HG03442 (cell line): Measurements from ENCODE around the gene GUCY2D.
"Not testable (repeated sequence)": the region's sequence is repeated elsewhere in the genome, so short reads cannot be mapped to it uniquely, and the experiment has no call there.

Experiments used
- ATAC-seq: cut with Tn5 transposase; IDR thresholded peaks from one replicate; pipeline ENCODE4 v1.9.1; 2021; ENCODE audit warnings: mild to moderate bottlenecking, moderate library complexity; ENCODE audit not compliant: unreplicated experiment

The GUCY2D gene

DNA sequence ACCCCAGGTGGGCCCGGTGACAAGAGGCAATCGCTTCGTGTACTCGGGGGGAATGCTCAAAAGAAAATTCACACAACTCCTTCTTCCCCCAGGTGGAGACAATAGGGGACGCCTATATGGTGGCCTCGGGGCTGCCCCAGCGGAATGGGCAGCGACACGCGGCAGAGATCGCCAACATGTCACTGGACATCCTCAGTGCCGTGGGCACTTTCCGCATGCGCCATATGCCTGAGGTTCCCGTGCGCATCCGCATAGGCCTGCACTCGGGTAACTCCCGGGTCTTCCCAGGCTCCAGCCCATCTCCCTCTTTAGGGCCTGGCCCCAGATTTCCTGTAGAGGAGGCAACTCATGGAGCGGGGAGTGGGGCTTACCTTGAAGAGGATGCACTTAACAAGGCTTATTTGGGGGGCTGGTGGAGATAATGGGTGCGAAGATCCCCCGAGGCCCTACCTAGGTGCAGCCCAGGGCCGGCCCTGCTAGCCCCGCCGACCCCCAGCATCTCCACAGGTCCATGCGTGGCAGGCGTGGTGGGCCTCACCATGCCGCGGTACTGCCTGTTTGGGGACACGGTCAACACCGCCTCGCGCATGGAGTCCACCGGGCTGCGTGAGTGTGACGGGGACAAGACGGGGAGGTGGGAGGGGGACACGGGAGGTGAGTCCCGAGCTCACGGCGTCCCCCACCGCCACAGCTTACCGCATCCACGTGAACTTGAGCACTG is 13.0 kb downstream of the GUCY2D start:
- ATAC-seq = no peak

- ATAC-seq = no peak
These were observed 13.7 kb downstream of the GUCY2D start for GRCh38 chr17:8015957-8016631.

DNA sequence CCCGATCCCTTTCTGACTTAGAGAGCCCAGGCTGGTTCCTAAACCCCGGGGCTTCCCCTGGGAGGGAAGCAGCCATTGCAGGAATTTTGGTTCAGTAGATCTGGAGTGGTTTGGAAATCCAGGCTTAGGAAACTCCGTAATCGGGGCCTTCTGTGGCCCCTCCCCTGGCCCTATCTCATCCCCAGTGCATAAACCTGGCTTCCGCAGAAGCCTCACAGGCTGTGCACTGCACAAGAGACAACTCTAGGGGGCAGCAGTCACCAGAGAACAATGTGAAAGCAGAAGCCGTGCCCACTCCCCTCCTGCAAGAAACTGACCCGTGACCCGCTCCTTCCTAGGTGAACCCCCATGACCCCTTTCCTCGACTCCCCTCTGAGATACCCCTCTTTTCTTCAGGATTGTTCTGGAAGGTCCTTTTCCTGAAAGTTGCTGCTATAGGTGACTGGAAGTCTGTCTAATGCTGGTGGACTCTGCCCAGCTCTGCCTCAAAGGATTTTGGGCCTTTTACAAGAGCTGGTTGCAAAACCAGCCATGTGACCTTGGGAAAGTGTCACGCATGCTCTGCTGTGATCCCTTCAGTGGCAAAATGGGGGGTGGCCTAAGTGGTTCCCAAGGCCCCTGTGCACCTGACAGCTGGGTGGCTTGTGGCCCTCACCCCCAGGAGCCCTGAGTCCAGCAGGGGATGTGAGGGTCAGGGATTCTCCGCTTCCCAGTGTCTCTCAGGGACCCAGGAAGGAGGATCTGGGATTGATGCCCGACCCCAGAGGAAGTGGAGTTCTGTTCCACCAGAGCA is 14.4 kb downstream of the GUCY2D start:
- ATAC-seq = no peak

DNA sequence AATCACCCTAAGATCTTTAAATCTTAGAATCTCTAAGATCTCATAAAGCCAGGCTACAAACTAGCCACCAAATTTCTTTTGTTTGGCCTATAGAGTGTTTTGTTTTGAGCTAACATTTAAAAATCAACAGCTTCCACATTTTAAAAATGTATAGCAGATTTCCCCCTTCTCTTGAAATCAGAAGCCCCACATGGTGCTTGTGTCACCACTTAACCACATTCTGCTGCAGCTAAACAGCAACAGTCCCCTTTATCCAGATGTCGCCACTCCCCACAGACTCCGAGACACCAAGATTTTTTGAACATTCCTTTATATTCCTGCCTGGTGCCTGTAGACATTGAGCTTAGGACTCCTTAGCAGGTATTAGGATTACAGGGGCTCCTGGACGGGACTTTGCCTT is 16.0 kb downstream of the GUCY2D start:
- no peak for ATAC-seq

- ATAC-seq = no peak
These were observed 16.8 kb downstream of the GUCY2D start for GRCh38 chr17:8019166-8019565.

GRCh38 chr17:8019665-8020650 is 17.5 kb downstream of the GUCY2D start:
- ATAC-seq = no peak

DNA sequence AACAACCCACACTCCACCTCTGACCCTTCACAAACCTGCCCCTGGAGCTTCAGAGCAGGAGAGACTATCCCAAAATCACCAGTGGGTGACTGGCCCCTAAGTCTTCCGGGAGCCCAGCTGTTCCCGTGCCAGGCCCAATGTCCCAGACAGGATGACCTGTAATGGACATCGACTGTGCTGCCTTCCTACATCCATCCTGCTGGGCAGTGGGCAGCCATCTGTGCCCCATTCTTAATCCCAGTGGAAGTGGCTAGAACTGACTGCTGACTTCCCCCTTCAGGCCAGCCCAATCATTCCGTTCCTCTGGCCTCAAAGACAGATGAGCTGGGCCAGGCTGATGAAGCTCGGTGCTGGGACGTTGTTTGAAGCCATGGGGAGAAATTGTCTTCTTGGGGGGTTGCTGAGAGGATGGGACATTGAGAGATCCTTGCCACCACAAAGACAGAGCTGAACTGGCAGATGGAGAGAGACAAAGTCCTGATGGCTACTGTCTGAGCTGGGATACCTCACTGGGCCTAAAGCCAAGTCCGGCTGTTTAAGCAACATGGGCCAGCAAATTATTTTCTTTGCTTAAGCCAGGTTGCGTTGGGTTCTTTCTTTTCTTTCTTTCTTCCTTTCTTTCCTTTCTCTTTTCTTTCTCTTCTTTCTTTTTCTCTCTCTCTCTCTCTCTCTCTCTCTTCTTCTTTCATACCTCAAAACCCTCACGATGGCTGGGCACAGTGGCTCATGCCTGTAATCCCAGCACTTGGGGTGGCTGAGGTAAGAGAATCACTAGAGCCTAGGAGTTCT is 18.6 kb downstream of the GUCY2D start:
- ATAC-seq = no peak

DNA sequence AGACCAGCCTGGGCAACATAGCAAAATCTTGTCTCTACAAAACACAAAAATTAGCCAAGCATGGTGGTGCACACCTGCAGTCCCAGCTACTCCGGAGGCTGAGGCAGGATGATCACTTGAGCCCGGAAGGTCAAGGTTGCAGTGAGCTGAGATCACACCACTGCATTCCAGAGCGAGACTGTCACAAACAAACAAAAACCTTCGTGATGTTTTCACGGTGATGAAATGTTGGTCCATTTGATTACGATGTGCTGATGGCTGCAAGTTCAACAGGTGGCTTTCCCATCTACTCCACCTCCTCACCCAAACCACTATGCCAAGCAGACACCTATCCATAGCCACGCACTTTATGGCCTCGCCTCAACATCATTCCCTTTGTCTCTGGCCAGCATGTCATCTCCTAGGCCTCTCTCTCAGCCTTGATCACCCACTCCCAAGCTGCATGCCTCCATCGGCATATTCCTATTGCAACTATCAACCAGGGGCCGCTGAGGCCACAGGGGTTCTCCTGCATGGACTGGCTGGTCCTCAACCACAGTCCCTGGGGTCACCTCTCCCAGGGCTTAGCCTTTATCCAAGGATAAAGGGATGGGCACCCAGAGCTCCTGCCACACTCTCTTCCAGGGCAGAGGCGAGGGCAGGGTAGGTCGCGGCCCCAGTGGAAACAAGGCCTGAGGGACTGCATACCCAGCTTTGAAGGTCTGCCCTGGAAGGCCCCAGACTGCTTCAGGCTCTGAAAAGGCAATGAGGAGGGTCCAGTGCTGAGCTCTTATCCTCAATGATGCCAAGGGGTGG is 19.3 kb downstream of the GUCY2D start:
- ATAC-seq = no peak

GRCh38 chr17:8022360-8023003 is 20.1 kb downstream of the GUCY2D start:
- ATAC-seq = no peak

GRCh38 chr17:8024161-8024560 is 21.7 kb downstream of the GUCY2D start:
- ATAC-seq = not testable (repeated sequence)

DNA sequence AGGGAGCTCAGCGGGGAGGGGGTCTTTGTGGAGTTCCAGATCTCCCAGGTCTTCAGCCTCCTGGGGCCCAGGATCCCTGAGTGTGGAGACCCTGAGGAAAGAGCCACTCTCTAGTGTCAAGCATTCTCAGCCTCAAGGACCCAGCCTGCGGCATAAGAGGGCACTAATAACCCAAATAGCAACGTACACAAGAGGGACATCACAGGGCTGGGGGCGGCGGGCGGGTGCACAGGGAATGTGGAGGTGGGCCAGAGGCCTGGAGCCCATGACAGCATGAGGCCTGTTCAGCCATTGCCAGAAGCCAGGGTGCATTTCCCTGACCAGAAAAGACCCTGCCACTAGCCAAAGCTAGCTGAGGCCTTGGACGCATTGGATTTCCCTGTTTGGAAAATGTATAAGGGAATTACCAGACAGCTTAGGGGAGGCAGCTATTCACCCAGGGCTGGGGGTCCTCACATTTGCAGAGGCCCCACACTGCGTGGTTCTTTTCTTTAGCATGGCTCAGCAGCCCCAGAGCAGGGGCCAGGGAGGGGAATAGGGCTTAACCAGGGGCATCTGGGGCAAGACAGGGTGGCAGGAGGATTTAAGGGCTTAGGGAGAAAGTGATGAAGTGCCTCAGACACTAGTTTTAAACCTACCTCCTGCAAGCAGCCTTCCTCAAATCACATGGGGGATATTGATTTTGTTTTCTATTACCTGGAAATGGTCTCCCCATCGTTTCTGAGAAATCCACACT is 22.9 kb downstream of the GUCY2D start:
- no peak for ATAC-seq

- no peak for ATAC-seq
These were observed 26.7 kb downstream of the GUCY2D start for GRCh38 chr17:8029121-8029520.

DNA sequence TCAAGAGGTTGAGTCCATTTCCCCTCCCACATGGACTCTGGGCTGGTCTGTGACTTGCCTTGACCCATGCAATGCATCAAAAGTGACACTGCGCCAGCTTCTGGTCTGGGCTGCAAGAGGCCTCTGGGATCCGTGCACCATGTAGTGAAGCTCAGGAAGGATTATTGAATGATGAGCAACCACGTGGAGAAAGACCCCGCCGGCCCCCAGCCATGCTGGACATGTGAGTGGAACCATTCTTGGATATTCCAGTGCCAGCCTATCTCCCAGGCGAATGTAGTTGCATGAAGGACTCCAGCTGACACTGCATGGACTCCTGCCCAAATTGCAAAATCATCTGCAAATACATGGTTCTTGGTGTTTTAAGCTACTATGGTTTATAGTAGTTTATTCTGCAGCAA is 28.8 kb downstream of the GUCY2D start:
- no peak for ATAC-seq

DNA sequence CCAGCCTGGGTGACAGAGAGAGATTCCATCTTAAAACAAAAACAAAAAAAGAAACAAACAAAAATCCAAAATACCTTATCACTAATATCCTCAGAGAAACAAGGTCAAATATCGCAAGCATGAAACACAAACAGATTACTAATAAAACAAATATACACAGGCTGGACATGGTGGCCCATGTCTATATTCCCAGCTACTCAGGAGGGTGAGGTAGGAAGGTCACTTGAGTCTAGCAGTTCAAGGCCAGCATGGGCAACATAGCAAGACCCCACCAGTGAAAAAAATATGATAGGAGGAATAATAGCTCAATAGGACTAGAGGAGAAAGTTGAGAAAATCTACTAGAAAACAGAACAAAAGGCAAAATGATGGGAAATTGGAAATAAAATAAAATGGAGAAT is 29.5 kb downstream of the GUCY2D start:
- ATAC-seq = no peak

- no peak for ATAC-seq
These were observed 30.0 kb downstream of the GUCY2D start for GRCh38 chr17:8032442-8032841.

DNA sequence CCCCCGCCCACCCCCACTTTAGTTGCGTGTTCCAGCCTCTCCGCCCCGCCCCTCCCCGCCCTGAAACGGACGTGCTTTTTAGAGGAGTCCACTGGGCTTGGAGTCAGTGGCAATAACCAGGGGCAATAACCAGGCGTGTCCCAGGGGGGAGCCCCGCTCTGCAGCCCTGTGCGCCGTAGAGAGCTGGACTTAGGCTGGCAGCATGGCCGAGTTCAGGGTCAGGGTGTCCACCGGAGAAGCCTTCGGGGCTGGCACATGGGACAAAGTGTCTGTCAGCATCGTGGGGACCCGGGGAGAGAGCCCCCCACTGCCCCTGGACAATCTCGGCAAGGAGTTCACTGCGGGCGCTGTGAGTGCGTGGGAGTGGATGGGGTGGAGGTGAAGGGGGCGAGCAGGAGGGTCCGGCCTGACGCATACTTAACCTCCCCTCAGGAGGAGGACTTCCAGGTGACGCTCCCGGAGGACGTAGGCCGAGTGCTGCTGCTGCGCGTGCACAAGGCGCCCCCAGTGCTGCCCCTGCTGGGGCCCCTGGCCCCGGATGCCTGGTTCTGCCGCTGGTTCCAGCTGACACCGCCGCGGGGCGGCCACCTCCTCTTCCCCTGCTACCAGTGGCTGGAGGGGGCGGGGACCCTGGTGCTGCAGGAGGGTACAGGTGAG is 36.7 kb downstream of the GUCY2D start, which contains the start of gene ALOX15B:
ALOX15B (plus strand) TSS at position 106 of the 657 bp plus-strand sequence; CDS start at position 203, 97 bp downstream.
- no peak for ATAC-seq

GRCh38 chr17:8039611-8040168 is 37.3 kb downstream of the GUCY2D start:
- ATAC-seq = no peak
